HEK293T (cell line): ENCODE measurements around the gene SINHCAF.

Source experiments
- ELF4 ChIP-seq: fragments of 450-650 bp; IDR thresholded peaks from 2 replicates; pipeline ENCODE4 v1.6.1; 2017; ENCODE audit warnings: antibody characterized with exemption
- FOXA1 ChIP-seq: fragments of 450-650 bp; IDR thresholded peaks from 2 replicates; pipeline ENCODE4 v1.6.1; 2016; ENCODE audit warnings: mild to moderate bottlenecking
- FOXK2 ChIP-seq: fragments of 450-650 bp; IDR thresholded peaks from 2 replicates; pipeline ENCODE4 v1.6.1; 2016; ENCODE audit warnings: mild to moderate bottlenecking
- FOXM1 ChIP-seq: fragments of 450-650 bp; IDR thresholded peaks from 2 replicates; pipeline ENCODE4 v1.6.1; 2017; ENCODE audit warnings: mild to moderate bottlenecking, borderline replicate concordance
- NFRKB ChIP-seq: fragments of 450-650 bp; IDR thresholded peaks from 2 replicates; pipeline ENCODE4 v1.6.1; 2016; ENCODE audit warnings: mild to moderate bottlenecking, moderate library complexity
- SUZ12 ChIP-seq: fragments of 450-650 bp; IDR thresholded peaks from 2 replicates; pipeline ENCODE4 v1.6.1; 2016; ENCODE audit warnings: mild to moderate bottlenecking
- TF ChIP-seq, protein P1 (sequence below): fragments of 450-650 bp; IDR thresholded peaks from 2 replicates; pipeline ENCODE4 v1.6.1; 2016

DNA sequence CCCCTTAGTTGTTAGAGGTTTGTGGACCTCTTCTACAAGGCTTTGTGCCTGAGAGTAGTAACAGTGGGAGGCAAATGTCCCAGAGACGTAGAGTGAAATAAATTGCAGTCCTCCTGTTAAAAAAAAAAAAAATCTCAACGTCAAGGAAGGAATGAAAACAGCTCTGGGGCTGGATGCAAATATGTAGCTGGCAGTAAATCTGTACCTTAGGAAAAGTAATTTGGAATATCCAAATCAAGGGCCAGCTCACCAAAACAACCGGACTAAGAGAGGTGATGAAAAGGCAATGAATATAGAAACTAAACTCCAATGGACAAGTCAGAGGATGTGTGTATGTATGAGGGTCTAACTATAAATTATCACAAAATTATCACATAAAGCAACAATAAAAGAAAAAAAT lies 27.0 kb downstream of the SINHCAF start:
- TF ChIP-seq ELF4 (no peak), NFRKB (no peak), FOXK2 (no peak), FOXA1 (no peak), FOXM1 (no peak), SUZ12 (no peak)
- TF ChIP-seq, protein P1, sequence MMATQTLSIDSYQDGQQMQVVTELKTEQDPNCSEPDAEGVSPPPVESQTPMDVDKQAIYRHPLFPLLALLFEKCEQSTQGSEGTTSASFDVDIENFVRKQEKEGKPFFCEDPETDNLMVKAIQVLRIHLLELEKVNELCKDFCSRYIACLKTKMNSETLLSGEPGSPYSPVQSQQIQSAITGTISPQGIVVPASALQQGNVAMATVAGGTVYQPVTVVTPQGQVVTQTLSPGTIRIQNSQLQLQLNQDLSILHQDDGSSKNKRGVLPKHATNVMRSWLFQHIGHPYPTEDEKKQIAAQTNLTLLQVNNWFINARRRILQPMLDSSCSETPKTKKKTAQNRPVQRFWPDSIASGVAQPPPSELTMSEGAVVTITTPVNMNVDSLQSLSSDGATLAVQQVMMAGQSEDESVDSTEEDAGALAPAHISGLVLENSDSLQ, result no peak
